ENCODE results near the gene TOLLIP.
"Not testable (repeated sequence)": the region's sequence is repeated elsewhere in the genome, so short reads cannot be mapped to it uniquely, and the experiment has no call there.

DNA sequence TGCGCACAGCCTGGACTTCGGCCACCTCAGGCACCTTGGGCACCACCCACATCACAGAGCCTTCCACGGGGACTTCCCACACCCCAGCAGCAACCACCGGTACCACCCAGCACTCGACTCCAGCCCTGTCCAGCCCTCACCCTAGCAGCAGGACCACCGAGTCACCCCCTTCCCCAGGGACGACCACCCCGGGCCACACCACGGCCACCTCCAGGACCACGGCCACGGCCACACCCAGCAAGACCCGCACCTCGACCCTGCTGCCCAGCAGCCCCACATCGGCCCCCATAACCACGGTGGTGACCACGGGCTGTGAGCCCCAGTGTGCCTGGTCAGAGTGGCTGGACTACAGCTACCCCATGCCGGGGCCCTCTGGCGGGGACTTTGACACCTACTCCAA, 60.5 kb downstream of the TOLLIP start:
- TF ChIP-seq, protein P1, sequence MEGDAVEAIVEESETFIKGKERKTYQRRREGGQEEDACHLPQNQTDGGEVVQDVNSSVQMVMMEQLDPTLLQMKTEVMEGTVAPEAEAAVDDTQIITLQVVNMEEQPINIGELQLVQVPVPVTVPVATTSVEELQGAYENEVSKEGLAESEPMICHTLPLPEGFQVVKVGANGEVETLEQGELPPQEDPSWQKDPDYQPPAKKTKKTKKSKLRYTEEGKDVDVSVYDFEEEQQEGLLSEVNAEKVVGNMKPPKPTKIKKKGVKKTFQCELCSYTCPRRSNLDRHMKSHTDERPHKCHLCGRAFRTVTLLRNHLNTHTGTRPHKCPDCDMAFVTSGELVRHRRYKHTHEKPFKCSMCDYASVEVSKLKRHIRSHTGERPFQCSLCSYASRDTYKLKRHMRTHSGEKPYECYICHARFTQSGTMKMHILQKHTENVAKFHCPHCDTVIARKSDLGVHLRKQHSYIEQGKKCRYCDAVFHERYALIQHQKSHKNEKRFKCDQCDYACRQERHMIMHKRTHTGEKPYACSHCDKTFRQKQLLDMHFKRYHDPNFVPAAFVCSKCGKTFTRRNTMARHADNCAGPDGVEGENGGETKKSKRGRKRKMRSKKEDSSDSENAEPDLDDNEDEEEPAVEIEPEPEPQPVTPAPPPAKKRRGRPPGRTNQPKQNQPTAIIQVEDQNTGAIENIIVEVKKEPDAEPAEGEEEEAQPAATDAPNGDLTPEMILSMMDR (IDR thresholded peaks at IDR 0.05) = not testable (repeated sequence)
- TF ChIP-seq POLR2A (IDR thresholded peaks at IDR 0.05) = not testable (repeated sequence)

Measured in esophagus squamous epithelium (tissue), 4 donors.